ENCODE results near the gene TKTL1.
A peak's percentile ranks its signal among the peaks of the same experiment; 100 is the strongest.

The TKTL1 gene

DNA sequence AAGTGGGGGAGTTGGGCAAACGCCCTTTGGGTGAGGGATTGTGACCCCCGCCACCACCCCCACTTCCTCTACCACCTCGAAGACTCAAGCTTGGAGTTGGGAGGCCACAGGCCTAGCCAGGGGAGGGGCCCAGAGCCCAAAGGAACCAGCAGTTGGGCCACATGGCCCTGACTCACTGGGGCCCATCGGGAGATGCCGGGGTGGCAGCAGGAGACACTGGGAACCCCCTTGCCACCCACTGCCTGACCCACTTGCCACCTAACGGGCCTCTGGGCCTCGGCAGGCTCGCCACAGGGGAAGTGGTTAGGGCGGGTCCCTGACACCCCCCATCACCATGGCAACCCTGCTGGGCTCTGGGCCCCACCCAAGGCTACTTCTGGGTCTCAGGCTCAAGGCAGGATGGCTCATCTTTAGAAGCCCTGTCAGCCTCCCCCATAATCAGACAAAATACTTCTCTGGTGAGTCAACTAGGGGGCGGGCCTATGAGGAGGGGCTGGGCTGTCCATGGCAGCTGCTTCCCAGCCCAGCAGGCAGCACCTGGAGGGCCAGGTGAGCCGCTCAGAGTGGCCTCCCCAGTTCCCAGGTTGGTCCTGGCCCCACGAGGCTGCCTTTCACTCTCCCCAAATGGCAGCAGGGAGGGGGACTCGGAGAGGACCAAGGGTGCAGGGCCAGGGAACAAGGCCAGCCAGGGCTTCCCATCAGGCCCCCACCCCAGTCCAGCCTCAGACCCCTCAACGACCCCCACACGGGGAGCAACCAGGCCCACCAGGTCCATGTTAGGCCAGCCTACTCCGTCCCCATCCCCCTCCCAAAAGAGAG lies 73.2 kb downstream of the TKTL1 start:
- Histone ChIP-seq H3K79me2 (ENCODE audit: insufficient read depth, low read length) (0 out of 2 replicates have a peak, but pooled peaks cover 7% of the 10 kb centered on the region), H2AFZ (ENCODE audit: low read depth, low read length, severe bottlenecking) (no peak overlapping the region), H3K9me3 (ENCODE audit: insufficient read depth, low read length) (no peaks in the 10 kb centered on the region), H3K27ac (ENCODE audit: low read depth, low read length) (peak overlapping the region; percentile 32), H3K36me3 (ENCODE audit: low read length) (no peaks in the 10 kb centered on the region), H3K9ac (ENCODE audit: low read length) (peak overlapping the region; percentile 79), H3F3A (ENCODE audit: insufficient read depth) (no peaks in the 10 kb centered on the region), H4K20me1 (ENCODE audit: low read depth, low read length) (no peaks in the 10 kb centered on the region), H3K27me3 (ENCODE audit: low read length) (no peaks in the 10 kb centered on the region), H3K4me2 (ENCODE audit: low read depth, low read length, poor library complexity, severe bottlenecking) (peak overlapping the region; percentile 91), H3K4me3 (ENCODE audit: insufficient read depth, low read length, poor library complexity, severe bottlenecking) (peak overlapping the region; percentile 59), H3K9me2 (replicated peaks; ENCODE audit: insufficient read depth, low read length) (no peaks in the 10 kb centered on the region)
- TF ChIP-seq, protein P1, sequence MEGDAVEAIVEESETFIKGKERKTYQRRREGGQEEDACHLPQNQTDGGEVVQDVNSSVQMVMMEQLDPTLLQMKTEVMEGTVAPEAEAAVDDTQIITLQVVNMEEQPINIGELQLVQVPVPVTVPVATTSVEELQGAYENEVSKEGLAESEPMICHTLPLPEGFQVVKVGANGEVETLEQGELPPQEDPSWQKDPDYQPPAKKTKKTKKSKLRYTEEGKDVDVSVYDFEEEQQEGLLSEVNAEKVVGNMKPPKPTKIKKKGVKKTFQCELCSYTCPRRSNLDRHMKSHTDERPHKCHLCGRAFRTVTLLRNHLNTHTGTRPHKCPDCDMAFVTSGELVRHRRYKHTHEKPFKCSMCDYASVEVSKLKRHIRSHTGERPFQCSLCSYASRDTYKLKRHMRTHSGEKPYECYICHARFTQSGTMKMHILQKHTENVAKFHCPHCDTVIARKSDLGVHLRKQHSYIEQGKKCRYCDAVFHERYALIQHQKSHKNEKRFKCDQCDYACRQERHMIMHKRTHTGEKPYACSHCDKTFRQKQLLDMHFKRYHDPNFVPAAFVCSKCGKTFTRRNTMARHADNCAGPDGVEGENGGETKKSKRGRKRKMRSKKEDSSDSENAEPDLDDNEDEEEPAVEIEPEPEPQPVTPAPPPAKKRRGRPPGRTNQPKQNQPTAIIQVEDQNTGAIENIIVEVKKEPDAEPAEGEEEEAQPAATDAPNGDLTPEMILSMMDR (IDR thresholded peaks at IDR 0.05; ENCODE audit: insufficient read depth, low read length, poor library complexity, severe bottlenecking) = no peak
- no peak for TF ChIP-seq EZH2phosphoT487 (conservative IDR thresholded peaks at IDR 0.05; ENCODE audit: low read length)

DNA sequence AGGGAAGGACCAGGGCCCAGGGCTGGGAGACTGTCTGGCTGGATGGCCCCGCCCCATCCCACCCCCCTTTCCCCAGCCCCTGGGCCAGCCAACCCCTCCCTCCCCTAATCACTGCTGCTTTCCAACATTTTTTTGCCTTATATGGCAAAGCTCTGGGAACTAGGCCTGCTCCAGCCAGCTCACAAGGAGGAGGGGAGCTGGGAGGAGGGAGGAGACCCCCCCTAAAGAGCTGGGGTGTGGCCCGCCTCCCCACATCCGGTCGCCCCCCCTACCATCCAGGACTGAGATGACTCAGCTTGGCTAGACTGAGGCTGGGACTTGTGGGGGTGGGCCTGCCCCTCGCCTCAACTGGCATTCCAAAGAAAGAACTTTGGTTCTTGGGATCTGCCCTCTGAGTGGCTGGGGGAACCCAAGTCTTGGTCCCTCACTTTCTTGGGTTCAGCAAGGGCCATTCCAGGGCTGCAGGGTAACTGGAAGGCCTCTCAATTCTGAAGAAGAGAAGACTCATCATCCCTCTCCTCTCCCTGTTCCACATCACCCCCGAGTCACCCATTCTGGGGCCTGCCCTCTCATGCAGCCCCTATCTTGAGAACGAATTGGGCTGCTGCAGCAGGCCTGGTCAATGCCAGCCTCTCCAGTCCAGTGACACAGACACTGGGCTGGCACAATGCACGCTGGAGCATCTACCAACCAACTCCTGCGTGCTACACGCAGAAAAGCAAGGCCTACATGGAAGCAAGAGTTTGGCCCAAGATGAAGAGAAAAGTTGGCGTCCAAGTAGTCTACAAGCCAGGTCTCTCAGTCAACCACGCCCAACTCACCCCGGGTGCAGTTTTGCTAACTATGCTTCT lies 74.1 kb downstream of the TKTL1 start:
- Histone ChIP-seq H3F3A (ENCODE audit: insufficient read depth) (no peaks in the 10 kb centered on the region), H3K27ac (ENCODE audit: low read depth, low read length) (peak overlapping the region; percentile 67), H3K27me3 (ENCODE audit: low read length) (no peaks in the 10 kb centered on the region), H2AFZ (ENCODE audit: low read depth, low read length, severe bottlenecking) (no peak overlapping the region), H3K9ac (ENCODE audit: low read length) (peak overlapping the region; percentile 79), H3K79me2 (ENCODE audit: insufficient read depth, low read length) (0 out of 2 replicates have a peak, but pooled peaks cover 7% of the 10 kb centered on the region), H3K4me3 (ENCODE audit: insufficient read depth, low read length, poor library complexity, severe bottlenecking) (peak overlapping the region; percentile 59), H4K20me1 (ENCODE audit: low read depth, low read length) (no peaks in the 10 kb centered on the region), H3K9me2 (replicated peaks; ENCODE audit: insufficient read depth, low read length) (no peaks in the 10 kb centered on the region), H3K4me2 (ENCODE audit: low read depth, low read length, poor library complexity, severe bottlenecking) (peak overlapping the region; percentile 91), H3K9me3 (ENCODE audit: insufficient read depth, low read length) (no peaks in the 10 kb centered on the region), H3K36me3 (ENCODE audit: low read length) (no peaks in the 10 kb centered on the region)
- TF ChIP-seq, protein P1 (IDR thresholded peaks at IDR 0.05; ENCODE audit: insufficient read depth, low read length, poor library complexity, severe bottlenecking) = no peak

DNA sequence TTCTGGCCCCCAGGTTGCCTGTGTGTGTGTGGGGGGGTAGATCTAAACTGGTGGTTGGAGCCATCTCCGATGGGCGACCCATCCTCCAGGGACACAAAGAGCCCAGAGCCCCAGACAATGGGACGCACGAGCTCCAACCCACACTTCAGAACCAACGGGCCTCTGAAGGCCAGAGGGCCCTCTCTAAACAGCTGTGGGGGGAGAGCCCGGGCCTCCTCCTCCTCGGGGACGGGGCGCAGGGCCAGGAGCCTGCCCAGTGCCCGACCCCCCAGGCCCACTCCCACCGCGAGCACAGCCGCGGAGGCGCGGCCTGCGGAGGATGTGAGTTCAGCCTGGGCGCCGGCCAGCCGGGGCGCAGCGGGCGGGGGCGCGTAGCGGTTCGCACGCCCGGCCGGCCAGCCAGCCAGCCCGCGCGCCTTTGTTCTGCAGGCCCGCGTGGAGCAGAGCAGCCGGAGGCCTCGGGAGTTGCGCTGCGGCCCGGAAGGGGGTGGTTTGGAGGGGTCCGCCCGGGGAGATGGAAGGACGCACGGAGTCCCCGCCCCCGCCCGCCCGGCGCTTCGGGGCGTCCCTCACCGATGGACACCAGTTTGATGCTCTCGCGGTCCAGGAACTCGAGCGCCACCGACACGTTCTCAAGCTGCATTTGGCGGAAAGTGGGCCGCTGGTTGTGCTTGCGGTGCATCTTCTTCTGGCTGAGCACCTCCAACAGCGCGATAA lies 74.9 kb downstream of the TKTL1 start:
- H2AFZ ChIP-seq (ENCODE audit: low read depth, low read length, severe bottlenecking) = no peak overlapping the region
- no peaks in the 10 kb centered on the region for H4K20me1 ChIP-seq (ENCODE audit: low read depth, low read length)
- no peaks in the 10 kb centered on the region for H3K9me3 ChIP-seq (ENCODE audit: insufficient read depth, low read length)
- H3K4me2 ChIP-seq (ENCODE audit: low read depth, low read length, poor library complexity, severe bottlenecking) = peak overlapping the region; percentile 91
- H3F3A ChIP-seq (ENCODE audit: insufficient read depth) = no peaks in the 10 kb centered on the region
- no peaks in the 10 kb centered on the region for H3K9me2 ChIP-seq (replicated peaks; ENCODE audit: insufficient read depth, low read length)
- no peak for TF ChIP-seq EZH2phosphoT487 (conservative IDR thresholded peaks at IDR 0.05; ENCODE audit: low read length)
- TF ChIP-seq, protein P1 (IDR thresholded peaks at IDR 0.05; ENCODE audit: insufficient read depth, low read length, poor library complexity, severe bottlenecking) = no peak
- H3K36me3 ChIP-seq (ENCODE audit: low read length) = no peaks in the 10 kb centered on the region
- no peaks in the 10 kb centered on the region for H3K27me3 ChIP-seq (ENCODE audit: low read length)
- peak overlapping the region; percentile 59 for H3K4me3 ChIP-seq (ENCODE audit: insufficient read depth, low read length, poor library complexity, severe bottlenecking)
- peak overlapping the region; percentile 67 for H3K27ac ChIP-seq (ENCODE audit: low read depth, low read length)
- H3K9ac ChIP-seq (ENCODE audit: low read length) = peak overlapping the region; percentile 79
- 0 out of 2 replicates have a peak, but pooled peaks cover 7% of the 10 kb centered on the region for H3K79me2 ChIP-seq (ENCODE audit: insufficient read depth, low read length)
